Bronchial epithelial cell (primary cell): ENCODE measurements around the gene SEPTIN1. TPM values are rescaled to one million over a fixed set of nuclear protein-coding genes. Genes with fewer than 3 reads are reported as not detected.

Source experiments
- DNase-seq: peaks from one replicate; pipeline ENCODE4 v3.0.0-alpha.2; 2010; ENCODE audit warnings: low read depth
- FAIRE-seq: peaks from 2 replicates; lab custom pipeline; 2011; peaks lifted over from hg19 to GRCh38; lab: Jason Lieb, UNC
- H3K27me3 ChIP-seq: 2 replicates; pipeline ENCODE4 v1.5.1; 2011; ENCODE audit warnings: low read length; ENCODE audit not compliant: control insufficient read depth, insufficient read depth
- H3K36me3 ChIP-seq: 2 replicates; pipeline ENCODE4 v1.5.1; 2011; ENCODE audit warnings: low read length; ENCODE audit not compliant: control insufficient read depth, insufficient read depth
- H3K4me3 ChIP-seq: 2 replicates; pipeline ENCODE4 v1.5.1; 2011; ENCODE audit warnings: mild to moderate bottlenecking, low read depth, low read length, control low read depth
- total RNA-seq: library from RNA; depleted of rRNA; stranded (reverse); fragments of >200 nt; gene quantifications from 2 replicates; pipeline ENCODE4 v1.2.1, GENCODE V29; 2014
- TF ChIP-seq, protein P1 (sequence below): IDR thresholded peaks from 2 replicates; pipeline ENCODE4 v1.5.1; 2011; ENCODE audit warnings: mild to moderate bottlenecking, moderate library complexity, low read length, control low read depth, inconsistent platforms; ENCODE audit not compliant: insufficient read depth, severe bottlenecking

The SEPTIN1 gene
- total RNA-seq, 1 donor from 2014 or later, result under 0.01 TPM

- FAIRE-seq, result no peak
- TF ChIP-seq, protein P1, sequence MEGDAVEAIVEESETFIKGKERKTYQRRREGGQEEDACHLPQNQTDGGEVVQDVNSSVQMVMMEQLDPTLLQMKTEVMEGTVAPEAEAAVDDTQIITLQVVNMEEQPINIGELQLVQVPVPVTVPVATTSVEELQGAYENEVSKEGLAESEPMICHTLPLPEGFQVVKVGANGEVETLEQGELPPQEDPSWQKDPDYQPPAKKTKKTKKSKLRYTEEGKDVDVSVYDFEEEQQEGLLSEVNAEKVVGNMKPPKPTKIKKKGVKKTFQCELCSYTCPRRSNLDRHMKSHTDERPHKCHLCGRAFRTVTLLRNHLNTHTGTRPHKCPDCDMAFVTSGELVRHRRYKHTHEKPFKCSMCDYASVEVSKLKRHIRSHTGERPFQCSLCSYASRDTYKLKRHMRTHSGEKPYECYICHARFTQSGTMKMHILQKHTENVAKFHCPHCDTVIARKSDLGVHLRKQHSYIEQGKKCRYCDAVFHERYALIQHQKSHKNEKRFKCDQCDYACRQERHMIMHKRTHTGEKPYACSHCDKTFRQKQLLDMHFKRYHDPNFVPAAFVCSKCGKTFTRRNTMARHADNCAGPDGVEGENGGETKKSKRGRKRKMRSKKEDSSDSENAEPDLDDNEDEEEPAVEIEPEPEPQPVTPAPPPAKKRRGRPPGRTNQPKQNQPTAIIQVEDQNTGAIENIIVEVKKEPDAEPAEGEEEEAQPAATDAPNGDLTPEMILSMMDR, result no peak
- Histone ChIP-seq H3K36me3 (peaks cover 6% of the 10 kb centered on the region), H3K4me3 (no peak overlapping the region), H3K27me3 (no peaks in the 10 kb centered on the region)
- DNase-seq, result no peak
These were observed 38.6 kb upstream of the SEPTIN1 start for GRCh38 chr16:30421010-30421409.

- DNase-seq (no peak), FAIRE-seq (no peak)
- TF ChIP-seq, protein P1, result no peak
- Histone ChIP-seq H3K4me3 (peak overlapping the region; percentile 54), H3K36me3 (peaks cover 1% of the 10 kb centered on the region), H3K27me3 (no peaks in the 10 kb centered on the region)
These were observed 36.2 kb upstream of the SEPTIN1 start for GRCh38 chr16:30418350-30419181.

DNA sequence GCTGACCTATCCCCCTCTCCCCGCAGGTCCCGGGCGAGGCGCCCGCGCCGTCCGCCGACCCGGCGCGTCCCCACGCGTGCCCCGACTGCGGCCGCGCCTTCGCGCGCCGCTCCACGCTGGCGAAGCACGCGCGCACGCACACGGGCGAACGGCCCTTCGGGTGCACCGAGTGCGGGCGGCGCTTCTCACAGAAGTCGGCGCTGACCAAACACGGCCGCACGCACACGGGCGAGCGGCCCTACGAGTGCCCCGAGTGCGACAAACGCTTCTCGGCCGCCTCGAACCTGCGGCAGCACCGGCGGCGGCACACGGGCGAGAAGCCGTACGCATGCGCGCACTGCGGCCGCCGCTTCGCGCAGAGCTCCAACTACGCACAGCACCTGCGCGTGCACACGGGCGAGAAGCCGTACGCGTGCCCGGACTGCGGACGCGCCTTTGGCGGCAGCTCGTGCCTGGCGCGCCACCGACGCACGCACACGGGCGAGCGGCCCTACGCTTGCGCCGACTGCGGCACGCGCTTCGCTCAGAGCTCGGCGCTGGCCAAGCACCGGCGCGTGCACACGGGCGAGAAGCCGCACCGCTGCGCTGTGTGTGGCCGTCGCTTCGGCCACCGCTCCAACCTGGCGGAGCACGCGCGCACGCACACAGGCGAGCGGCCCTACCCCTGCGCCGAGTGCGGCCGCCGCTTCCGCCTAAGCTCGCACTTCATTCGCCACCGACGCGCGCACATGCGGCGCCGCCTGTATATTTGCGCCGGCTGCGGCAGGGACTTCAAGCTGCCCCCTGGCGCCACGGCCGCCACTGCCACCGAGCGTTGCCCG lies 35.4 kb upstream of the SEPTIN1 start:
- DNase-seq (peak; percentile 86), FAIRE-seq (no peak)
- TF ChIP-seq, protein P1, result peak; percentile 17

GRCh38 chr16:30416624-30417528 lies 34.5 kb upstream of the SEPTIN1 start:
- H3K36me3 ChIP-seq, result peaks cover under 1% of the 10 kb centered on the region
- FAIRE-seq, result no peak
- DNase-seq, result no peak
- TF ChIP-seq, protein P1, result no peak
- peak overlapping the region; percentile 54 for H3K4me3 ChIP-seq
- no peaks in the 10 kb centered on the region for H3K27me3 ChIP-seq

More for the DNA sequence above, 35.4 kb upstream of the SEPTIN1 start:
- Histone ChIP-seq H3K27me3 (no peaks in the 10 kb centered on the region), H3K4me3 (peak overlapping the region; percentile 54), H3K36me3 (no peaks in the 10 kb centered on the region)

GRCh38 chr16:30416047-30416603 lies 33.8 kb upstream of the SEPTIN1 start:
- no peak for FAIRE-seq
- no peak overlapping the region for H3K4me3 ChIP-seq

More at GRCh38 chr16:30416047-30416603, 33.8 kb upstream of the SEPTIN1 start:
- TF ChIP-seq, protein P1, result no peak
- peaks cover 3% of the 10 kb centered on the region for H3K36me3 ChIP-seq
- no peaks in the 10 kb centered on the region for H3K27me3 ChIP-seq
- no peak for DNase-seq
